Measurements from ENCODE around the gene IPO4. TPM values are rescaled to one million over a fixed set of nuclear protein-coding genes. Genes with fewer than 3 reads are reported as not detected.

The IPO4 gene
- total and polyA plus RNA-seq, 2 of the 13 experiments (the other 11 are each of a cell fraction or from before 2014, with no cell fraction given) = 39.0 to 179 TPM

DNA sequence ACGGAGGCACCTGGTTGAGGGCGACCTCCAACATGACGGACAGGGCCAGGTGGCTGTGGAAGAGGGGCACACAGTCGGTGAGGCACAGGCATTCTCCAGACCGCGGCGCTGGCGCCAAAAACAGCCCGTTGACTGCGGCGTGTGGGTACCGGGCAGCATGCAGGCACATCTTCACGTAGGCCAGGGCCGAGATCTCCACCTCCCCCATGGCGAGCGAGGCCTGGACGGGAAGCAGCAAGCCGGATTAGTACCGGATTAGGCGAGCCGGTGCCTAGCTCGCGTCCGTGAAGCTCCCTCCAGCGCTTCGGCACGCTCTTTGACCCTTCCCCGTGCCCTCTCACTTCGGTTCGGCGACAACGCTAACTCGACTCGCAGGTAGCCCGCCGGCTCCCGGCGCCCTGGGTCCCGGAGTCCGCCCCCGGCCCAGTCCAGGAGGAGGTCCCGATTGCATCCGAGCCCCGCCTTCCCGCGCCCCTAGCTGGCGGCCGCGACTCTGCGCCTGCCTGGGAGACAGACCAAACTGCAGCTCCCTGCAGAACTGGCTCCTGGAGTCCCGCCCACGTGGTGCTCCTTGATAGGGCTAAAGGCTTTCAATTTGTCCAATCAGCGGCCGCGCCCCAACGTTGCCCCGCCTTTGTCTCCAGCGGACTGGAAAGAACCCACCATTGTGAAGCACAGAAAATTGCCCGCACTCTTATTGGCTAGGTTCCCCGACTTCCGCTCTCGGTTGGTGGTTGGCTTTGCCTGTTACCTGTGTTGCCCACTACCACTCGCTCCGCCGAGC, 47.3 kb downstream of the IPO4 start, which contains the start of gene EMC9 (continued):
- TF ChIP-seq ZNF644 (CRISPR knock-in tag; IDR thresholded peaks at IDR 0.05; ENCODE audit: low read depth) (peak; percentile 68), ZNF24 (IDR thresholded peaks at IDR 0.05) (no peak), ZNF788 (CRISPR knock-in tag; IDR thresholded peaks at IDR 0.05; ENCODE audit: borderline replicate concordance) (peak; percentile 75), ZNF737 (CRISPR knock-in tag; IDR thresholded peaks at IDR 0.05; ENCODE audit: borderline replicate concordance) (no peak), IRX3 (CRISPR knock-in tag; IDR thresholded peaks at IDR 0.05; ENCODE audit: borderline replicate concordance, low read depth) (peak; percentile 93; the same call in 1 of the 2 replicates), JARID2 (CRISPR knock-in tag; IDR thresholded peaks at IDR 0.05; ENCODE audit: insufficient replicate concordance) (no peak), ZNF589 (CRISPR knock-in tag; conservative IDR thresholded peaks at IDR 0.05) (no peak), MED13 (CRISPR knock-in tag; IDR thresholded peaks at IDR 0.05) (peak; percentile 95), KDM4B (CRISPR knock-in tag; IDR thresholded peaks at IDR 0.05) (peak; percentile 96)
- TF ChIP-seq, protein P1, sequence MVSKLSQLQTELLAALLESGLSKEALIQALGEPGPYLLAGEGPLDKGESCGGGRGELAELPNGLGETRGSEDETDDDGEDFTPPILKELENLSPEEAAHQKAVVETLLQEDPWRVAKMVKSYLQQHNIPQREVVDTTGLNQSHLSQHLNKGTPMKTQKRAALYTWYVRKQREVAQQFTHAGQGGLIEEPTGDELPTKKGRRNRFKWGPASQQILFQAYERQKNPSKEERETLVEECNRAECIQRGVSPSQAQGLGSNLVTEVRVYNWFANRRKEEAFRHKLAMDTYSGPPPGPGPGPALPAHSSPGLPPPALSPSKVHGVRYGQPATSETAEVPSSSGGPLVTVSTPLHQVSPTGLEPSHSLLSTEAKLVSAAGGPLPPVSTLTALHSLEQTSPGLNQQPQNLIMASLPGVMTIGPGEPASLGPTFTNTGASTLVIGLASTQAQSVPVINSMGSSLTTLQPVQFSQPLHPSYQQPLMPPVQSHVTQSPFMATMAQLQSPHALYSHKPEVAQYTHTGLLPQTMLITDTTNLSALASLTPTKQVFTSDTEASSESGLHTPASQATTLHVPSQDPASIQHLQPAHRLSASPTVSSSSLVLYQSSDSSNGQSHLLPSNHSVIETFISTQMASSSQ (IDR thresholded peaks at IDR 0.05; ENCODE audit: low read depth) = peak; percentile 55; the same call in 1 of the 2 replicates
- TF ChIP-seq, protein P1 (CRISPR knock-in tag; IDR thresholded peaks at IDR 0.05; ENCODE audit: borderline replicate concordance) = peak; percentile 82
- TF ChIP-seq, protein P2, sequence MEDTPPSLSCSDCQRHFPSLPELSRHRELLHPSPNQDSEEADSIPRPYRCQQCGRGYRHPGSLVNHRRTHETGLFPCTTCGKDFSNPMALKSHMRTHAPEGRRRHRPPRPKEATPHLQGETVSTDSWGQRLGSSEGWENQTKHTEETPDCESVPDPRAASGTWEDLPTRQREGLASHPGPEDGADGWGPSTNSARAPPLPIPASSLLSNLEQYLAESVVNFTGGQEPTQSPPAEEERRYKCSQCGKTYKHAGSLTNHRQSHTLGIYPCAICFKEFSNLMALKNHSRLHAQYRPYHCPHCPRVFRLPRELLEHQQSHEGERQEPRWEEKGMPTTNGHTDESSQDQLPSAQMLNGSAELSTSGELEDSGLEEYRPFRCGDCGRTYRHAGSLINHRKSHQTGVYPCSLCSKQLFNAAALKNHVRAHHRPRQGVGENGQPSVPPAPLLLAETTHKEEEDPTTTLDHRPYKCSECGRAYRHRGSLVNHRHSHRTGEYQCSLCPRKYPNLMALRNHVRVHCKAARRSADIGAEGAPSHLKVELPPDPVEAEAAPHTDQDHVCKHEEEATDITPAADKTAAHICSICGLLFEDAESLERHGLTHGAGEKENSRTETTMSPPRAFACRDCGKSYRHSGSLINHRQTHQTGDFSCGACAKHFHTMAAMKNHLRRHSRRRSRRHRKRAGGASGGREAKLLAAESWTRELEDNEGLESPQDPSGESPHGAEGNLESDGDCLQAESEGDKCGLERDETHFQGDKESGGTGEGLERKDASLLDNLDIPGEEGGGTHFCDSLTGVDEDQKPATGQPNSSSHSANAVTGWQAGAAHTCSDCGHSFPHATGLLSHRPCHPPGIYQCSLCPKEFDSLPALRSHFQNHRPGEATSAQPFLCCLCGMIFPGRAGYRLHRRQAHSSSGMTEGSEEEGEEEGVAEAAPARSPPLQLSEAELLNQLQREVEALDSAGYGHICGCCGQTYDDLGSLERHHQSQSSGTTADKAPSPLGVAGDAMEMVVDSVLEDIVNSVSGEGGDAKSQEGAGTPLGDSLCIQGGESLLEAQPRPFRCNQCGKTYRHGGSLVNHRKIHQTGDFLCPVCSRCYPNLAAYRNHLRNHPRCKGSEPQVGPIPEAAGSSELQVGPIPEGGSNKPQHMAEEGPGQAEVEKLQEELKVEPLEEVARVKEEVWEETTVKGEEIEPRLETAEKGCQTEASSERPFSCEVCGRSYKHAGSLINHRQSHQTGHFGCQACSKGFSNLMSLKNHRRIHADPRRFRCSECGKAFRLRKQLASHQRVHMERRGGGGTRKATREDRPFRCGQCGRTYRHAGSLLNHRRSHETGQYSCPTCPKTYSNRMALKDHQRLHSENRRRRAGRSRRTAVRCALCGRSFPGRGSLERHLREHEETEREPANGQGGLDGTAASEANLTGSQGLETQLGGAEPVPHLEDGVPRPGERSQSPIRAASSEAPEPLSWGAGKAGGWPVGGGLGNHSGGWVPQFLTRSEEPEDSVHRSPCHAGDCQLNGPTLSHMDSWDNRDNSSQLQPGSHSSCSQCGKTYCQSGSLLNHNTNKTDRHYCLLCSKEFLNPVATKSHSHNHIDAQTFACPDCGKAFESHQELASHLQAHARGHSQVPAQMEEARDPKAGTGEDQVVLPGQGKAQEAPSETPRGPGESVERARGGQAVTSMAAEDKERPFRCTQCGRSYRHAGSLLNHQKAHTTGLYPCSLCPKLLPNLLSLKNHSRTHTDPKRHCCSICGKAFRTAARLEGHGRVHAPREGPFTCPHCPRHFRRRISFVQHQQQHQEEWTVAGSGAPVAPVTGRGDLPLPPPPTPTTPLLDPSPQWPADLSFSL (CRISPR knock-in tag; IDR thresholded peaks at IDR 0.05) = no peak
- TF ChIP-seq, protein P3, sequence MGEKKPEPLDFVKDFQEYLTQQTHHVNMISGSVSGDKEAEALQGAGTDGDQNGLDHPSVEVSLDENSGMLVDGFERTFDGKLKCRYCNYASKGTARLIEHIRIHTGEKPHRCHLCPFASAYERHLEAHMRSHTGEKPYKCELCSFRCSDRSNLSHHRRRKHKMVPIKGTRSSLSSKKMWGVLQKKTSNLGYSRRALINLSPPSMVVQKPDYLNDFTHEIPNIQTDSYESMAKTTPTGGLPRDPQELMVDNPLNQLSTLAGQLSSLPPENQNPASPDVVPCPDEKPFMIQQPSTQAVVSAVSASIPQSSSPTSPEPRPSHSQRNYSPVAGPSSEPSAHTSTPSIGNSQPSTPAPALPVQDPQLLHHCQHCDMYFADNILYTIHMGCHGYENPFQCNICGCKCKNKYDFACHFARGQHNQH (CRISPR knock-in tag; IDR thresholded peaks at IDR 0.05) = peak; percentile 97

Data from HepG2 (cell line).